ENCODE data around the gene NHS.

The NHS gene

DNA sequence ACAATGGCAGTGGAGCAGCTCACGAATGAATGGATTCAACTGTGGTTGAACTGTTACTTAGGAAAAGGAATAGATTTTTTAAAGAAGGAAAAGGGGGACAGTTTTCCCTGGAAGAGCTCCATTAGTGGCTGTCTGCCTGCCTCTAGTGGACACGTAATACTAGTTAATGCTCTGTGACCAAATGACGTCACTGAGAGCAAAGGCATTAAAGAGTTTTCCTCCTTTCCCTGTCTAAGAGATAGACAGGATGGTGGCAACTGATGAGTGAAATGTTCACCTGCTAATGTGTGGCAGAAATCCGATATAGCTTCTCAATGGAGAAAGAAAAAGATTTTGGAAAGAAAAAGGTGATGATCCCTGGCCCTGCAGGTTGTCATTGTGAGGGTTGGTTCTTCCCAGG is 310.0 kb downstream of the NHS start:
- no peak for DNase-seq
- peaks cover 17% of the 10 kb centered on the region for H3K4me1 Mint-ChIP-seq
- H3K4me3 Mint-ChIP-seq = no peak overlapping the region
- H3K27ac Mint-ChIP-seq = no peak overlapping the region
- CTCF ChIA-PET = no interaction called here
- H3K36me3 Mint-ChIP-seq = no peaks in the 10 kb centered on the region
- H3K9me3 Mint-ChIP-seq = no peaks in the 10 kb centered on the region
- H3K27me3 Mint-ChIP-seq = no peaks in the 10 kb centered on the region

DNA sequence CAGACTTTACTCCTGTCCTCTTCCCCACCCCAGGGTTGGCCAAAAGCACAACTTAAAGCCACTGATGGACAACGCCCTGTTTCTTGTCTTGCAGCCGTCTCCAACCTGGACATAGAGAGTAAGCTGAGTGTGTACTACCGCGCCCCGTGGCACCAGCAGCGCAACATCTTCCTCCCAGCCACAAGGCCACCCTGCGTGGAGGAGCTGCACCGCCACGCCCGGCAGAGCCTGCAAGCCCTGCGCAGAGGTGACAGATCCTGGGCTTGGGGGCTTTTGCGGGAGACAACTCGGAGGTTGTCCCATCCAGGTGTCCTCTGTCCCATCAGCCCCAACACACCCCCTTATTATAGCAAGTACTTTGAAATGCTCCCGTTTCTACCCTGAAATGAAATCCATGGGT is 312.6 kb downstream of the NHS start:
- Mint-ChIP-seq H3K27ac (no peak overlapping the region), H3K4me3 (no peak overlapping the region), H3K4me1 (peaks cover 9% of the 10 kb centered on the region), H3K9me3 (no peaks in the 10 kb centered on the region), H3K36me3 (no peaks in the 10 kb centered on the region), H3K27me3 (peaks cover 3% of the 10 kb centered on the region)
- no peak for DNase-seq
- CTCF ChIA-PET = no interaction called here

DNA sequence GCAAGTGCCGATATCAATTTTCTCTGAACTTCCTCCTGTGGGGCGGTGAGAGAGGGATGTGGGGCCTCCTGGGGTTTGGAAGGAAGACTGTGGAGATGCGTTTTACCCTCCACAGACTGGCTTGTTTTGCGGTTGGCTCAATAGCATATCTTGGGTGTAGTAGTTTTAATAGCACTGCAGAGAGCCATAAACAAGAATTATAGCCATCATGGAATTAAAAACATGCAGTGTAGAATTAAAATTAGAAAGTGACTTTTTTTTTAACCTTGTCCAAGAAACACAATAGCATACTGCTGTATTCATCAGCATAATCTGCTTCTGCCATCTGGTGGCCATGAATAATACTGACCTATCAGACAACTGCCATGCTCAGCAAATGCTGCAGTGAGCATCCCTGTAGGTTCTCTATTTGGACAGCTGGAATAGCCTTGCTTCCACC is 315.0 kb downstream of the NHS start:
- CTCF ChIA-PET = interaction anchor here (0.6 to 1.3 kb wide), 4 partner anchors 98 to 448 kb away, joined by 3 to 6 read pairs (median 5); no protein-coding TSS in a partner anchor
- Mint-ChIP-seq H3K27me3 (peaks cover 3% of the 10 kb centered on the region), H3K36me3 (no peaks in the 10 kb centered on the region), H3K27ac (no peak overlapping the region), H3K4me1 (peaks cover 4% of the 10 kb centered on the region), H3K4me3 (no peak overlapping the region), H3K9me3 (no peaks in the 10 kb centered on the region)
- peak; percentile 55 for DNase-seq

DNA sequence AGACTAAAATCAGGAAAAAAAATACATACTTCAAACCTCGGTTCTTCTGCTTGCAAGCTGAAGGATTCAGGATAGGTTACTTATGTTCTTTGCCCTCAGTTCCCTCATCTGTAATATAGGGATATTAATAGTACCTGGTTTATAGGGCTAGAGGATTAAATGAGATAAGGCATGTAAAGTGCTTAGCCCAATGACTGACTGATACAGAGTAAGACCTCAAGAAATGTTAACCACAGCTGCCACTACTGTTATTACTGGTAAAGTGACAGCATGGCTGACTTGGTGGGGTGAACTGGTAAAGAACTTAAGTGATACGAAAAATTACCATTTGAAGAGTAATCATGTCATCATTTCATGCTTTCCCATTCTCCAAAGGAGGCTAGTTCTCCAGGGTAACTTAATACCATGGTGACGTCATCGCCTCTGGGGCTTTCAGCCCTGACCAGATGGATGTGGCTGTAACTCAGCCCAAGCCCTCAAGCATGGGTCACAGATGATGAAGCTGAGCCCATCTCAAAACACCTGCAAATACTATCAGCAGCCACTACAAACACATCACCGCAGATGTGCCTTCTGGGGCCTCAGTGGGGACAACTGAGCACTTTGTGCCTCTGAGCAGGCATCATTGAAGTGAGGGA is 317.8 kb downstream of the NHS start:
- CTCF ChIA-PET = interaction anchor here (1.1 kb wide), 1 partner anchor 157 kb away, joined by 3 read pairs; no protein-coding TSS in a partner anchor
- Mint-ChIP-seq H3K36me3 (no peaks in the 10 kb centered on the region), H3K4me1 (peaks cover 4% of the 10 kb centered on the region), H3K27ac (no peak overlapping the region), H3K4me3 (no peak overlapping the region), H3K27me3 (peaks cover 3% of the 10 kb centered on the region), H3K9me3 (no peaks in the 10 kb centered on the region)
- no peak for DNase-seq

DNA sequence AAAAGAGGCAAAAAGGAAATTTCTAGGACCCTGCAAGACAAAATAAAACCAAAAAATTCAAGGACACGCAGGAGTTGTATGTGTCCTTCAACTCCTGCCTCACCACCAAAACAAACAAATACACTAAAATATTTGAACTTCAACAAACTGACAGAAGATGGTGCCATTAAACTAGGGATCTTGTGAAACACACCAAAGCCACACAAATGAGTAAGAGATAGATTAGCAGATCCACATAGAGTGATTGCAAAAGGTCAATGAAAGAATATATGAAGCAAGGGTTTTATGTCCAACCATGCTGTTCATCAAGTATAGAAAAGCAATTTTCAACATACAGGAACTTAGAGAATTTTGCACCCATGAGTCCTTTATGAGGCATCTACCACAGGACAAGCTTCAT is 322.2 kb downstream of the NHS start:
- no peaks in the 10 kb centered on the region for H3K27me3 Mint-ChIP-seq
- DNase-seq = no peak
- no peak overlapping the region for H3K27ac Mint-ChIP-seq
- CTCF ChIA-PET = no interaction called here
- H3K9me3 Mint-ChIP-seq = no peaks in the 10 kb centered on the region
- no peak overlapping the region for H3K4me3 Mint-ChIP-seq
- H3K36me3 Mint-ChIP-seq = no peaks in the 10 kb centered on the region
- no peaks in the 10 kb centered on the region for H3K4me1 Mint-ChIP-seq

DNA sequence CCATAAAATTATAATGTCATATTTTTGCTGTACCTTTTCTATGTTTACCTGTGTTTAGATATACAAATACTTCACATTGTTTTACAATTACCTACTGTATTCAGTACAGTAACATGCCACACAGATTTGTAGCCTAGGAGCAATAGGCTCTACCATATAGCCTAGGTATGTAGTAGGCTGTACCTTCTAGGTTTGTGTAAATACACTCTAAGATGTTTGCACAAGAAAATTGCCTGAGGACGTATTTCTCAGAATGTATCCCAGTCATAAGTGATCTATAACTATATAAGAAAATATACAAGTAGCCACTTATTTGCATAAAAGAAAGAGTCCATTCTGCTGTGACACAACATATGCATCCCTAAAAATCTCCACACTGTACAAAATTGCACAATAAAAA is 326.0 kb downstream of the NHS start:
- Mint-ChIP-seq H3K36me3 (no peaks in the 10 kb centered on the region), H3K27me3 (no peaks in the 10 kb centered on the region)

DNA sequence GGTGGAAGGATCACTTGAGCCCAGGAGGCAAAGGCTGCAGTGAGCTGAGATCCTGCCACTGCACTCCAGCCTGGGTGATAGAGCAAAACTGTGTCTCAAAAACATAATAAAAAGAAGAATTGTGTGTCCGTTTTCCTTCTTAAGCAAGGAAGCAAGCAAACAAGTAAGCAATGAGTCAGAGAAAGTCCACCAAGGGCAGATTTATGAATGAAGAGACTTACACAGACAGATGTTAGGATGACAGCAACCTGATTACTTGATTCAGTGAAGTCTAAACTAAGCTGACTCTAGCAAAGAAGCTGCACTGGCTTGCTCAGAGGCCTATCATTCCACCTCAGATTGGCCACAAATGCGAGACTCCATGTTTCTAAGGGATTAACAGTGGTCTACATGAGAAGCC is 328.2 kb downstream of the NHS start:
- Mint-ChIP-seq H3K4me3 (no peak overlapping the region), H3K9me3 (no peaks in the 10 kb centered on the region), H3K4me1 (no peaks in the 10 kb centered on the region), H3K36me3 (no peaks in the 10 kb centered on the region), H3K27ac (no peak overlapping the region), H3K27me3 (no peaks in the 10 kb centered on the region)
- CTCF ChIA-PET = no interaction called here
- no peak for DNase-seq

More for the DNA sequence above, 326.0 kb downstream of the NHS start:
- Mint-ChIP-seq H3K9me3 (no peaks in the 10 kb centered on the region), H3K27ac (no peak overlapping the region), H3K4me3 (no peak overlapping the region), H3K4me1 (no peaks in the 10 kb centered on the region)
- no peak for DNase-seq
- CTCF ChIA-PET = no interaction called here

DNA sequence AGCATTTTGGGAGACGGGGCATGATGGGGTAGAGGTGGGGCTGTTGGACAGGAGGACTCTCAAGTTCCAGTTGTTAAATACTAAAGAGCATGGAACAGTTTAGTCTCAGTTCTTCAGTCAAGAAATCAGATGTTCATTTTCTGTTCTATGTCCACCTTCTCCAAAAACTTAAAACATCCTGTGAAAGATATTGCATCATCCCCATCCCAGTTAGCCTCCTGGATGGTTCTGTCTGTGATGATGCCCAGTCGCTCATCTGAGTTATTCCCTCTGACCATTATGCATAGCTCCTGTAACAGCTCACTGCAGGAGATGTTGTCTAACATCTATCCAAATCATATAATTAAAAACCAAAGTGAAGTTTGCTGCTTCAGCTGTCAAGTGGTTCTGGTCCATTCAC is 330.2 kb downstream of the NHS start:
- Mint-ChIP-seq H3K9me3 (no peaks in the 10 kb centered on the region), H3K4me3 (no peak overlapping the region), H3K27ac (no peak overlapping the region), H3K36me3 (no peaks in the 10 kb centered on the region), H3K4me1 (no peaks in the 10 kb centered on the region), H3K27me3 (no peaks in the 10 kb centered on the region)
- CTCF ChIA-PET = no interaction called here
- DNase-seq = no peak

DNA sequence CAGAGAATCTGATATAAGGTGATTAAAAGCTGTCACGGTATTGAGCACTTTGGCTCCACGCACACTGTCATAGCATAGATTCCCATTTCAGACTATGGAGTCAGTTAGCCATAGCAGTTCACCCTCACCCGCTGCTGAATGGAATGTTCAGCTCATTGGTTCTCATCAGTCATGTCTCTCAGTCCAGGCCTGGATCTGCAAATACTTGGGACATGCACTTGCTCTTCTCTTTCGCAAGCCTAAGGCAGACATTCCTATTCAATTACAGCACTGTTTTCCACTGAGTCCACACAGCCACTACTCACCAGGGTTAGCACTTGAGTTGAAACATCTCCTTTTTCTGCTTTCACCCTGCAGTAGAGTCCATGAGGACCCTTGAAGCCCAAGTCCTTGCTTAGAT is 331.7 kb downstream of the NHS start:
- Mint-ChIP-seq H3K9me3 (no peaks in the 10 kb centered on the region), H3K4me1 (no peaks in the 10 kb centered on the region), H3K4me3 (no peak overlapping the region), H3K27ac (no peak overlapping the region), H3K36me3 (no peaks in the 10 kb centered on the region), H3K27me3 (no peaks in the 10 kb centered on the region)
- CTCF ChIA-PET = no interaction called here
- no peak for DNase-seq

DNA sequence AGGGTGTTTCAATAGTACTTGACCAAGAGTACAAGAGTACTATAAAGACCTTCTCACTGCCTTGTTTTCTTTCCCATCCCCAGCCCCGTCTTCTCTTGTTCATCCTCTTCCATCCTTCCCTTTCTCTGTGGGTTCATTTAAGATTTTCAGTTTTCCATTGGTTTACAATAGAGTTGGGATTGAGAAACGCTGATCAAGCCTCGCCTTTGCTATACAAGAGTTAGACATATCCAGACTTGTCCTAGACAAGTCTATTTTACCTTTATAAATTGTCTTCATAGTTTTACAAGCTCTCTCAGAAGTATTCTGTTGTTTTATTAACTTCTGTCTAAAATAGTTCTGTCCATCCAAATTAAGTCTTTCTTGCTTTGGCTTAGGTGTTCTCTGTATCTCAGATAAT is 332.7 kb downstream of the NHS start:
- Mint-ChIP-seq H3K4me3 (no peak overlapping the region), H3K27me3 (no peaks in the 10 kb centered on the region), H3K9me3 (no peaks in the 10 kb centered on the region), H3K27ac (no peak overlapping the region), H3K4me1 (no peaks in the 10 kb centered on the region), H3K36me3 (no peaks in the 10 kb centered on the region)
- no peak for DNase-seq
- CTCF ChIA-PET = no interaction called here

DNA sequence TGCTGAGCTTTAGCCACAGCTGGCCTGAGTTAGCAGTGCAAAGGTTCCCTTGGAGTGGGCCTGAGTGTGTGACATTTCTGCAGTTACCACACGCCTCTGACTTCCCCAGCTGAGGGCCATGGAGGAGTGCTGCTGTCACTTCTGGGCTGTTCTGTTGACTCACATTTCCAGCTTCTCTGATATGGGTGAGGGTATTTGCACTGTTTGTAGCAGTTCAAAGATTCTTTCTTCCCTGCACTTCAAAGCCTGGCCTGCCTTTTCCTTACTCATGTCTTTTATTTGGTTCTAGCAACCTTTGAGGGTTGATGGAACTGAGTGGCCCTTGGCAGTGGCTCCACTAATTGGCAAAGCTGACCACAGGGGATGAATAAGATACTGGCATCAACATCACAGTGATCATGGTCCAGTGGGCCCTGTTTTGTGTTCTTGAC is 335.9 kb downstream of the NHS start:
- Mint-ChIP-seq H3K4me1 (no peaks in the 10 kb centered on the region), H3K36me3 (no peaks in the 10 kb centered on the region), H3K27me3 (no peaks in the 10 kb centered on the region), H3K4me3 (no peak overlapping the region), H3K9me3 (no peaks in the 10 kb centered on the region), H3K27ac (no peak overlapping the region)
- CTCF ChIA-PET = no interaction called here
- no peak for DNase-seq

DNA sequence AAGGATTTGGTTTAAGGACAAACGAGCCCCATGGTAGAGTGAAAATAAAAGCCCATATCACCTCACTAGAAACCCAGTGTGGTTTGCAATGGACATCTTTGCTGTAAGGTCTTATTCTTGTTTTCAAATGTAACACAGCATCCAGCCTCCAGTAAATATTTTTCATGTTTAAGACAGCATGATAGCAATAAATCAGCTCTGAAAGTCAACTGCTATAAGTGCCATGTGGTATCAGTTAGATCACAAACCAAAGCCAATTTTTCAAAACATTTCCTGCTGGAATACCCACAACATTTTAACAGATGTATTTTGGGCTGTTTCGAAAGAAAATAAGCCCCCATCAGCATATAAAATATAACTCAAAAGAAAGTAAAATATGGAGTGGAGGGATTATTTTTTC is 338.3 kb downstream of the NHS start:
- H3K9me3 Mint-ChIP-seq = no peaks in the 10 kb centered on the region
- H3K4me3 Mint-ChIP-seq = no peak overlapping the region
- no peak overlapping the region for H3K27ac Mint-ChIP-seq
- CTCF ChIA-PET = interaction anchor here (0.6 to 0.7 kb wide), 2 partner anchors 99 to 1813 kb away, joined by 3 to 4 read pairs; no protein-coding TSS in a partner anchor
- H3K36me3 Mint-ChIP-seq = no peaks in the 10 kb centered on the region
- no peak for DNase-seq
- peaks cover 2% of the 10 kb centered on the region for H3K27me3 Mint-ChIP-seq
- H3K4me1 Mint-ChIP-seq = no peaks in the 10 kb centered on the region

DNA sequence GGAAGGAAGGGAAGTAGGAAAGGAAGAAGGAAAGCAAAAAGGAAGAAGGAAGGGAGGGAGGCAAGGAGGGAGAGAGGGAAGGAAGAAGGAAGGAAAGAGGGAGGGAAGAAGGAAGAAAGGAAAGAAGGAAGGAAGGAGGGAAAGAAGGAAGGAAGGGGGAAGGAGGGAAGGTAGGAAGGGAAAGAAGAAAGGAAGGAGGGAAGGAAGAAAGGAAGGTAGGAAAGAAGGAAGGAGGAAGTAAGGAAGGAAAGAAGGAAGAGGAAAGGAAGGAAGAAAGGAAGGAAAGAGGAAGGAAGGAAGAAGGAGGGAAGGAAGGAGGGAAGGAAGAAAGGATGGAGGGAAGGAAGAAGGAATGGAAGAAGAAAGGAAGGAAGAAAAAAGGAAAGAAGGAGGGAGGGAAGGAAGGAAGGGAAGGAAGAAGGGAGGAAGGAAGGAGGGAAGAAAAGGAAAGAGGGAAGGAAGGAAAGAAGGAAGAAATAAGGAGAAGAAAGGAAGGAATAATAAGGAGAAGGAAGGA is 343.7 kb downstream of the NHS start:
- DNase-seq = no peak
- Mint-ChIP-seq H3K9me3 (no peaks in the 10 kb centered on the region), H3K27me3 (peaks cover 8% of the 10 kb centered on the region), H3K4me1 (no peaks in the 10 kb centered on the region), H3K27ac (no peak overlapping the region), H3K36me3 (no peaks in the 10 kb centered on the region), H3K4me3 (no peak overlapping the region)
- CTCF ChIA-PET = no interaction called here

DNA sequence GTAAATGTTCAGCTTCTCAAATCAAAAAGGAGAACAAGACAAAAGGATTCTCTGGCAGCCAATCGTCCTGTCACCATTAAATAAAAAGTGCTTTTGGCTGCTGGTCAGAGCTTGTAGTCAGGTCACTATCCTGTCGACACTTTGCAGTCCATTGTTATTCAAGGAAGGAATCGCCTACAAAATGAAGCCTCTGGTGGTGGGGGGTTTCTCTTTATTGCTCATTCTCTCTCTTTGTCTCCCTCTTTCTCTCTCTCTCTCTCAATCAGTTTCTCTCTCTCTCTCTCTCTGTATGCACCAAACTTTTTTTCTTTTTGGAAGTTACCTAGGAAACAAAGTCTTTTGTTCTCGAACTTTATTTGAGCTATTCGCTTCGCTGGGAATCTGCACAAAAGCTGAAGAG is 344.7 kb downstream of the NHS start:
- DNase-seq = no peak
- Mint-ChIP-seq H3K4me3 (no peak overlapping the region), H3K27me3 (peaks cover 8% of the 10 kb centered on the region), H3K4me1 (no peaks in the 10 kb centered on the region), H3K9me3 (no peaks in the 10 kb centered on the region), H3K27ac (no peak overlapping the region), H3K36me3 (no peaks in the 10 kb centered on the region)
- CTCF ChIA-PET = no interaction called here

DNA sequence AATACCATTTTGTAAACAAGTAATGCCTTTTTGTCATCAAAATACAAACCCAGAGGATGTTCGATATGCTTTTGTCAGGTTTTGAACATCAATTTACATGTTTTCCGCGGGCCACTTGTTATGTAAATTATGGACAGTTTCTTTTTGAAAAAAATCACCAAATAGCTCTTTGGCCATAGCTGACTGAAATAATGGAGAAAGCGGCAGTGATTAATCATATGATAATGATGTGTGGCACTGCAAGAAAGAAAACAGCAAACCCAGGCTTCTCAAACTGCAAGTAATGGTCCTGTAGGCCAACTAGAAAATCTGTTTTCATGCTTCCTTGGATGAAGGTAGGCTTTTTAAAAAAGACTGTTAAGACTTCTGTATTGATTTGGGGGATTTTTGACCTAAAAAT is 346.7 kb downstream of the NHS start:
- Mint-ChIP-seq H3K4me3 (no peak overlapping the region), H3K27me3 (peaks cover 8% of the 10 kb centered on the region), H3K4me1 (no peaks in the 10 kb centered on the region), H3K9me3 (no peaks in the 10 kb centered on the region), H3K27ac (no peak overlapping the region), H3K36me3 (no peaks in the 10 kb centered on the region)
- CTCF ChIA-PET = no interaction called here
- no peak for DNase-seq

Data from activated naive CD4-positive, alpha-beta T cell treated with anti-CD3 and anti-CD28 coated beads, Interleukin-2, amount 10 ng/mL, durations not matched to agents 7 days and 5 days (primary cell).